HEK293T (cell line): ENCODE data around the gene KNSTRN.

Experiments
- CTCF ChIA-PET: fragments of 350-600 bp; formaldehyde crosslinking; extraction: SDS; loops from one replicate; lab custom pipeline; 2021; ENCODE audit warnings: antibody characterized with exemption, inconsistent platforms; lab: Yijun Ruan, JAX
- POLR2A ChIA-PET: fragments of 350-600 bp; formaldehyde crosslinking; extraction: SDS; loops from one replicate; lab custom pipeline; 2020; ENCODE audit warnings: antibody characterized with exemption, inconsistent platforms; lab: Yijun Ruan, JAX
- DNase-seq: peaks from one replicate; pipeline ENCODE4 v3.0.0; 2012; ENCODE audit warnings: mixed read lengths; ENCODE audit errors: extremely low spot score
- ARNT ChIP-seq: fragments of 450-650 bp; IDR thresholded peaks from 2 replicates; pipeline ENCODE4 v1.6.1; 2017; ENCODE audit warnings: mild to moderate bottlenecking
- BHLHE40 ChIP-seq: fragments of 450-650 bp; IDR thresholded peaks from 2 replicates; pipeline ENCODE4 v1.6.1; 2016; ENCODE audit warnings: mild to moderate bottlenecking, moderate library complexity, borderline replicate concordance
- CTBP1 ChIP-seq: fragments of 450-650 bp; IDR thresholded peaks from 2 replicates; pipeline ENCODE4 v1.6.1; 2016; ENCODE audit warnings: borderline replicate concordance
- ELF4 ChIP-seq: fragments of 450-650 bp; IDR thresholded peaks from 2 replicates; pipeline ENCODE4 v1.6.1; 2017; ENCODE audit warnings: antibody characterized with exemption
- FOXA1 ChIP-seq: fragments of 450-650 bp; IDR thresholded peaks from 2 replicates; pipeline ENCODE4 v1.6.1; 2016; ENCODE audit warnings: mild to moderate bottlenecking
- FOXK2 ChIP-seq: fragments of 450-650 bp; IDR thresholded peaks from 2 replicates; pipeline ENCODE4 v1.6.1; 2016; ENCODE audit warnings: mild to moderate bottlenecking
- FOXM1 ChIP-seq: fragments of 450-650 bp; IDR thresholded peaks from 2 replicates; pipeline ENCODE4 v1.6.1; 2017; ENCODE audit warnings: mild to moderate bottlenecking, borderline replicate concordance
- L3MBTL2 ChIP-seq: fragments of 450-650 bp; conservative IDR thresholded peaks from 2 replicates; pipeline ENCODE4 v1.6.1; 2016; ENCODE audit warnings: mild to moderate bottlenecking
- LEF1 ChIP-seq: fragments of 450-650 bp; IDR thresholded peaks from 2 replicates; pipeline ENCODE4 v1.6.1; 2017; ENCODE audit warnings: mild to moderate bottlenecking, borderline replicate concordance
- NFRKB ChIP-seq: fragments of 450-650 bp; IDR thresholded peaks from 2 replicates; pipeline ENCODE4 v1.6.1; 2016; ENCODE audit warnings: mild to moderate bottlenecking, moderate library complexity
- SP1 ChIP-seq: fragments of 450-650 bp; IDR thresholded peaks from 2 replicates; pipeline ENCODE4 v1.6.1; 2017
- SUZ12 ChIP-seq: fragments of 450-650 bp; IDR thresholded peaks from 2 replicates; pipeline ENCODE4 v1.6.1; 2016; ENCODE audit warnings: mild to moderate bottlenecking
- TARDBP ChIP-seq: fragments of 450-650 bp; IDR thresholded peaks from 2 replicates; pipeline ENCODE4 v1.6.1; 2016
- ZNF384 ChIP-seq: fragments of 450-650 bp; IDR thresholded peaks from 2 replicates; pipeline ENCODE4 v1.6.1; 2016
- TF ChIP-seq, protein P1 (sequence below): fragments of 450-650 bp; IDR thresholded peaks from 2 replicates; pipeline ENCODE4 v1.6.1; 2016

Gene KNSTRN

DNA sequence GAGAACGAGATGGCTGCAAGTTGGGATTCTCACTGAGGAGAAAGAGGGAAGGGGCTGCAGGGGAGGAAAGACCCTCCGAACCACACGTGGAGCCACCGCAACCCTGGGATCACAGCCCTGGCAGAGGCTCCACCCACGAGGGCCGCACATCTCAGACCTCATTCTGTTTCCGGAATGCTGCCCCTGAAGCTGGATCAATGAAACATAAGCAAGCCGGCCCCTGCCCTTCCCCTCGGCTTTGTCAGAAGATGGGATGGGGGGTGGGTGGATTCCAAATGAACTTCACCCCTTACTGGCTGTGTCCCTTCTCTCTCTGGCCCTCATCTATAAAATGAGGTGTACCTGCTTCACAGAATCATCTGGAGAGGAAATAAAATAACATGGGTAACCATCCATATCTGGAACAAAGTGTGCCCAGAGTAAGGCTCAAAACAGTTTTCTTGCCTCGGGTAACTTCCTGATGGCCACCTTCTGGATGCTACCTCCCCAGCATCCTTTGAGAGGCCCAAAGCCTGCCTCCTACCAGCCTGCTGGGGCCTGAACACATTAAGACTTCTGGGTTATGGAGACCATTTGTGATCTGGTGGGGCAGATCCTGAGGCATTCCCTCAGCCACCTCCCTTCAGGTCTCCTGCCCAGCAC is 37.2 kb upstream of the KNSTRN start:
- CTCF ChIA-PET: interaction anchor here (0.5 to 2.1 kb wide), 4 partner anchors 12 to 118 kb away, joined by 3 to 7 read pairs (median 4); partner anchors contain the start of gene DISP2
- DNase-seq: no peak
- POLR2A ChIA-PET: interaction anchor here (0.8 to 1.7 kb wide), 2 partner anchors 60 kb away, joined by 3 read pairs; partner anchors contain the start of gene IVD
- TF ChIP-seq ZNF384: no peak
- TF ChIP-seq BHLHE40: no peak
- TF ChIP-seq FOXK2: no peak
- no peak for TF ChIP-seq SUZ12
- no peak for TF ChIP-seq ELF4
- no peak for TF ChIP-seq CTBP1
- no peak for TF ChIP-seq FOXM1
- no peak for TF ChIP-seq L3MBTL2
- TF ChIP-seq, protein P1, sequence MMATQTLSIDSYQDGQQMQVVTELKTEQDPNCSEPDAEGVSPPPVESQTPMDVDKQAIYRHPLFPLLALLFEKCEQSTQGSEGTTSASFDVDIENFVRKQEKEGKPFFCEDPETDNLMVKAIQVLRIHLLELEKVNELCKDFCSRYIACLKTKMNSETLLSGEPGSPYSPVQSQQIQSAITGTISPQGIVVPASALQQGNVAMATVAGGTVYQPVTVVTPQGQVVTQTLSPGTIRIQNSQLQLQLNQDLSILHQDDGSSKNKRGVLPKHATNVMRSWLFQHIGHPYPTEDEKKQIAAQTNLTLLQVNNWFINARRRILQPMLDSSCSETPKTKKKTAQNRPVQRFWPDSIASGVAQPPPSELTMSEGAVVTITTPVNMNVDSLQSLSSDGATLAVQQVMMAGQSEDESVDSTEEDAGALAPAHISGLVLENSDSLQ: no peak
- no peak for TF ChIP-seq SP1

GRCh38 chr15:40345867-40346578 is 36.5 kb upstream of the KNSTRN start:
- DNase-seq: no peak
- TF ChIP-seq TARDBP (no peak), CTBP1 (no peak), ARNT (no peak), LEF1 (no peak), BHLHE40 (no peak)
- TF ChIP-seq, protein P1: no peak
- POLR2A ChIA-PET: interaction anchor here (1.7 kb wide), 1 partner anchor 59 kb away, joined by 3 read pairs; the partner anchor contains the start of gene IVD
- CTCF ChIA-PET: interaction anchor here (1.1 to 2.1 kb wide), 2 partner anchors 11 to 67 kb away, joined by 6 to 7 read pairs; partner anchors contain the start of gene DISP2

DNA sequence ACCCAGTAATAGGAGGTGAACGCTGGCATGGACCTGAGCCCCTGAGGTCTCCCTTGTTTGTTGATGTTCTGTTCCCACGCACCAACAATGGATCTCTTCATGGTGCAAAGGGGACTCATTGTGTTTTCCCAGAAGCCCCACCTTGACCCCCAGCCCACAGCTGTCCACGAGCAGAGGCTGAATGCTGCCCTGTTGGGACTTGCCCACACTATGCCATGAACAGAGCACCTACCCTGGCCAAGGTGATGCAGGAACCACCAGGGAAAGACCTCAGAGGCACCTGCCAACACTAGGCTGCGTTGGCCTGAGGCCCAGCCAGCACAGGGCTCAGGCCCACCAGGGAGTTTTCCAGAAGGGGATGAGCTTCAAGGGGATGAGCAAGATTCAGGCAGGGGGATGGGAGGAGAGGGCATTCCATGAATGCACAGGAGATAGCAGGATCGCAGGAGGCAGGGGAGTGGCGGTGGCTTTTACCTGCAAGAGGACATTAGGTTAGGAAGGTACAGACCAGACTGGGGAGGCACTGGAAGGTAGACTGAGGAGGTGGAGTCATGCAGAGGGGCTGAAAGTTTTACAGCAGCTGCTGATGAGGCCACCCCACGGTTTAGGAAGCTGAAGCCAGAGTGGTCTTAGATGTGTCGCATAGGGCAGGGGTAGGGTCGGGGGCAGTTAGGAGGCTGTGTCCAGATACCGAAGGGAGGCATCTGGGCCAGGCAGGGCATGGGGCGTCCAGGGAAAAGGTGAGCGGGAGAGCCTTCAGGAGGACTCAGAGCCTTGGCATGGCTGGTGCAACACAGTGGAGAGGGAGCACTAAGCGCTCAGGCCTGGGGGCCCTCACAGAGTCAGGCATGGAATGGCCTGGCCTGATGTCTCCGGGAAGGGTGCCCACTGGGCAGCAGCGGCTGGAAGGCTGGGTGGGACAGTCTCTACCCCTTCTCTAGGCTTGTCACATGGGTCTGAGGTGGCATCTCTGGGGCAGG is 35.7 kb upstream of the KNSTRN start:
- POLR2A ChIA-PET: interaction anchor here (1.7 kb wide), 1 partner anchor 59 kb away, joined by 3 read pairs; the partner anchor contains the start of gene IVD

GRCh38 chr15:40347559-40348473 is 34.7 kb upstream of the KNSTRN start:
- ChIA-PET CTCF (no interaction called here), POLR2A (interaction anchor here (1.4 kb wide), 1 partner anchor 58 kb away, joined by 3 read pairs; the partner anchor contains the start of gene IVD)
- no peak for DNase-seq
- TF ChIP-seq FOXA1: no peak

More for the DNA sequence above, 35.7 kb upstream of the KNSTRN start:
- TF ChIP-seq TARDBP (no peak), LEF1 (no peak), NFRKB (no peak), BHLHE40 (no peak), SUZ12 (no peak), CTBP1 (no peak), FOXK2 (no peak)
- TF ChIP-seq, protein P1: no peak
- CTCF ChIA-PET: interaction anchor here (0.6 kb wide), 1 partner anchor 16 kb away, joined by 3 read pairs; no protein-coding TSS in a partner anchor
- no peak for DNase-seq

GRCh38 chr15:40348474-40348870 is 34.0 kb upstream of the KNSTRN start:
- ChIA-PET POLR2A (interaction anchor here (1.4 kb wide), 1 partner anchor 57 kb away, joined by 3 read pairs; the partner anchor contains the start of gene IVD), CTCF (no interaction called here)
- DNase-seq: no peak
- no peak for TF ChIP-seq BHLHE40
- no peak for TF ChIP-seq FOXK2
- TF ChIP-seq TARDBP: no peak
- TF ChIP-seq SUZ12: no peak
- TF ChIP-seq ELF4: no peak
- TF ChIP-seq NFRKB: no peak
- no peak for TF ChIP-seq FOXM1
- no peak for TF ChIP-seq SP1
- TF ChIP-seq ARNT: no peak
- TF ChIP-seq ZNF384: no peak
